OCI-LY3 (cell line): ENCODE measurements around the gene F2RL2.
A peak's percentile ranks its signal among the peaks of the same experiment; 100 is the strongest.

Source experiments
- H2AFZ ChIP-seq: fragments of 200-600, 300-600 bp; shearing (Covaris generic); 2 replicates; pipeline ENCODE4 v1.6.0; 2014; ENCODE audit warnings: antibody characterized with exemption, low read depth, low read length
- H3K27ac ChIP-seq: fragments of 200-600, 300-600 bp; sonication (generic); 2 replicates; pipeline ENCODE4 v1.5.1; 2014; ENCODE audit warnings: mild to moderate bottlenecking, low read length, moderate library complexity, mixed read lengths
- H3K27me3 ChIP-seq: fragments of 200-600, 300-600 bp; sonication (generic); 2 replicates; pipeline ENCODE4 v1.6.1; 2014; ENCODE audit warnings: low read depth, low read length, mixed read lengths
- H3K36me3 ChIP-seq: fragments of 200-600, 300-600 bp; sonication (generic); replicated peaks from 2 replicates; pipeline ENCODE3; 2014; ENCODE audit warnings: low read depth, low read length, mixed read lengths
- H3K4me1 ChIP-seq: fragments of 300-600, 200-600 bp; sonication (generic); 2 replicates; pipeline ENCODE4 v1.6.1; 2014; ENCODE audit warnings: low read length, mixed read lengths
- H3K4me2 ChIP-seq: fragments of 200-600, 300-600 bp; sonication (generic); 2 replicates; pipeline ENCODE4 v1.6.1; 2014; ENCODE audit warnings: low read length, mixed read lengths
- H3K4me3 ChIP-seq: fragments of 300-600, 200-600 bp; sonication (generic); 2 replicates; pipeline ENCODE4 v1.5.1; 2014; ENCODE audit warnings: antibody characterized with exemption, mild to moderate bottlenecking, low read length, moderate library complexity
- H3K79me2 ChIP-seq: fragments of 300-600, 200-600 bp; shearing (Covaris generic); 2 replicates; pipeline ENCODE4 v1.6.1; 2014; ENCODE audit warnings: mild to moderate bottlenecking, low read length, mixed read lengths
- H3K9ac ChIP-seq: fragments of 300-600, 200-600 bp; shearing (Covaris generic); 2 replicates; pipeline ENCODE4 v1.6.0; 2014; ENCODE audit warnings: mild to moderate bottlenecking, low read length, moderate library complexity
- H3K9me3 ChIP-seq: fragments of 200-600, 300-600 bp; shearing (Covaris generic); 2 replicates; pipeline ENCODE4 v1.6.1; 2014; ENCODE audit warnings: low read length, mixed read lengths; ENCODE audit not compliant: insufficient read depth
- H4K20me1 ChIP-seq: fragments of 200-600, 300-600 bp; sonication (generic); 2 replicates; pipeline ENCODE4 v1.6.1; 2016; ENCODE audit warnings: low read length, mixed read lengths; ENCODE audit not compliant: insufficient read depth
- EZH2phosphoT487 ChIP-seq: fragments of 200-600 bp; shearing (Covaris generic); IDR thresholded peaks from 2 replicates; pipeline ENCODE4 v1.6.1; 2018; ENCODE audit warnings: antibody characterized with exemption, mixed run types, low read depth
- TF ChIP-seq, protein P1 (sequence below): fragments of 200-600, 300-600 bp; sonication (generic); IDR thresholded peaks from 2 replicates; pipeline ENCODE4 v1.5.1; 2014; ENCODE audit warnings: antibody characterized with exemption, low read length, low read depth

Gene F2RL2

DNA sequence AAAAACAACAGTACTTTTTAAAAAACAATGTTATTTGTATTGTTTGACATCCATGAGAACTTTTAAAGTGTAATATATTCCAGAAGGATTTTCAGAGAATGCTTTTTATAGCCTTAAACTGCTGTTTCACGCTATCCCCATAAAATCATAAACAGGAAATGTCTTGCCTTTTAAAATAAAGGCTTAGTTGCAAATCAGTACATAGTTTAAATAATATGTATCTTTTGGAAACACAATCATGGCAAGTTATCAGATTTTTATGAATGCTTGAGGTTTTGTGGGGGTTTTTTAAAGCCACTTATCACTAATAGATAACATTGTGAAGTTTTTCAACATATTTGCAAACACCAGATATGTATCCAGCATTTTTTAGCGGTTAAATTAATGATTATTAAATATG lies 37.2 kb upstream of the F2RL2 start:
- H4K20me1 ChIP-seq: no peaks in the 10 kb centered on the region
- no peak overlapping the region for H3K4me2 ChIP-seq
- H3K4me3 ChIP-seq: no peak overlapping the region
- H3K27me3 ChIP-seq: no peaks in the 10 kb centered on the region
- H3K9ac ChIP-seq: no peak overlapping the region
- no peak overlapping the region for H3K27ac ChIP-seq
- no peak overlapping the region for H2AFZ ChIP-seq
- no peaks in the 10 kb centered on the region for H3K36me3 ChIP-seq
- no peak for TF ChIP-seq EZH2phosphoT487
- TF ChIP-seq, protein P1, sequence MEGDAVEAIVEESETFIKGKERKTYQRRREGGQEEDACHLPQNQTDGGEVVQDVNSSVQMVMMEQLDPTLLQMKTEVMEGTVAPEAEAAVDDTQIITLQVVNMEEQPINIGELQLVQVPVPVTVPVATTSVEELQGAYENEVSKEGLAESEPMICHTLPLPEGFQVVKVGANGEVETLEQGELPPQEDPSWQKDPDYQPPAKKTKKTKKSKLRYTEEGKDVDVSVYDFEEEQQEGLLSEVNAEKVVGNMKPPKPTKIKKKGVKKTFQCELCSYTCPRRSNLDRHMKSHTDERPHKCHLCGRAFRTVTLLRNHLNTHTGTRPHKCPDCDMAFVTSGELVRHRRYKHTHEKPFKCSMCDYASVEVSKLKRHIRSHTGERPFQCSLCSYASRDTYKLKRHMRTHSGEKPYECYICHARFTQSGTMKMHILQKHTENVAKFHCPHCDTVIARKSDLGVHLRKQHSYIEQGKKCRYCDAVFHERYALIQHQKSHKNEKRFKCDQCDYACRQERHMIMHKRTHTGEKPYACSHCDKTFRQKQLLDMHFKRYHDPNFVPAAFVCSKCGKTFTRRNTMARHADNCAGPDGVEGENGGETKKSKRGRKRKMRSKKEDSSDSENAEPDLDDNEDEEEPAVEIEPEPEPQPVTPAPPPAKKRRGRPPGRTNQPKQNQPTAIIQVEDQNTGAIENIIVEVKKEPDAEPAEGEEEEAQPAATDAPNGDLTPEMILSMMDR: no peak
- peaks cover 23% of the 10 kb centered on the region for H3K4me1 ChIP-seq
- no peaks in the 10 kb centered on the region for H3K79me2 ChIP-seq
- H3K9me3 ChIP-seq: no peaks in the 10 kb centered on the region

DNA sequence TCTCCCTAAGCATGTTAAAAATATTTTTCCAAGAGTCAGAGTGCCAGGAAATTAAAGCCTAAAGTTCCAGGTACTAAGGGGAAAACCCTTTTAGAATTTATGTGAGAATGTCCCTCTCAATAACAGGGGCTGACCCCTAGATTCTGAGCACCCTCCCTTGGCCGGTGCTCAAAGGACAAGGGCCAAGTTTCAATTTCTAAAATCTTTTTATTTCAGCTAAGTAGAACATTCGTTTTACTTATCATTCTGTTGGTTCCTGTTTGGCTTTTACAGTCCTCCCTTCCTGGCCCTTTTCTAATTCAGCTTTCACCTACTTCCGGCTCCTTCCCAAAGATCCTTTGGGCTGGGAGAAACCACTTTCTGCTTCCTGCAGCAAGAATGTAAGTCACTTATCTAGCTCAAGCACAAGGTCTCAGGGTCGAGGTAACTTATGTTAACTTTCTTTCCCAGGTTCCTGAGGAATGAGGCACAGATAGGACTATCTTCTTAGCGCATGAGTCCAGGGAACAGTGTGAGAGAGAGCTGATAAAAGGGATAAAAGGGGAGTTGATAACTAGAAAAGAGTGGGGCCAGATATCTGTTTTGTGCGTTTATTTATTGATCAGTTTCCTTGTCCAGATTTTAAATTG lies 34.6 kb upstream of the F2RL2 start:
- Histone ChIP-seq H3K9me3 (no peaks in the 10 kb centered on the region), H4K20me1 (no peaks in the 10 kb centered on the region), H3K27me3 (no peaks in the 10 kb centered on the region; the same call in 1 of the 2 replicates), H3K4me1 (peaks cover 11% of the 10 kb centered on the region), H3K4me2 (no peak overlapping the region), H3K27ac (no peak overlapping the region), H3K4me3 (no peak overlapping the region), H2AFZ (no peak overlapping the region), H3K9ac (no peak overlapping the region), H3K79me2 (no peaks in the 10 kb centered on the region), H3K36me3 (no peaks in the 10 kb centered on the region)
- TF ChIP-seq EZH2phosphoT487: no peak
- TF ChIP-seq, protein P1: no peak

GRCh38 chr5:76657091-76657490 lies 33.9 kb upstream of the F2RL2 start:
- Histone ChIP-seq H3K79me2 (no peaks in the 10 kb centered on the region), H3K4me2 (no peak overlapping the region), H2AFZ (no peak overlapping the region), H4K20me1 (no peaks in the 10 kb centered on the region), H3K4me3 (no peak overlapping the region), H3K27me3 (no peaks in the 10 kb centered on the region; the same call in 1 of the 2 replicates), H3K9me3 (no peaks in the 10 kb centered on the region), H3K36me3 (no peaks in the 10 kb centered on the region), H3K4me1 (peaks cover 13% of the 10 kb centered on the region), H3K9ac (no peak overlapping the region), H3K27ac (no peak overlapping the region)
- TF ChIP-seq, protein P1: no peak
- TF ChIP-seq EZH2phosphoT487: no peak

DNA sequence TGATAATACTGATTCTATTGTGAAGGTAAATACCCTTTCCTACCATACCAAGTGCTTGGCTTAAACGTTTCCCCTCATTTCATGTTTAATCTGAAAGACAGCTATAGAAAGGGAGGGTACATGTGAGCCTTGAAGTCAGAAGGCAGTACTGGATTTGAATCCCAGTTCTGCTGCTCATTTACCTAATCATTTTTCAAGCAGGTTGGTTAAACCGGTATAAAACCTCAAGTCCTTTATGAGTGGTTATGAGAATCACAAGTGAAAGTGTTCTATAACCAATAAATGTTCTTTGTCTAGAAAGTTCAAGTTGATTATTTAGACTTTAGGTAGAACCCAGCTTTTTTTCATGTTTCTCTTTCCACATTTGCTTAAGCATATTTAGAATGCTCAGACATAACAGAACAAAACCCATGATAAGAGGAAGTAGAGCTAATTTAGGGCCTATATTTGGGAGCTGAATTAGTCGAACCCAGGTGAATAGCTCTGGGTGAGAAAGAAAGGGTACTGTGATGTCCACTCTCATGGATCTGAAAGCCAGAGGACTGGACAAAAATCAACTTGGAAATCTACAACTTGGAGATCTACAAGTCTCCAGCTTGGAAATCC lies 29.7 kb upstream of the F2RL2 start:
- Histone ChIP-seq H3K27me3 (no peaks in the 10 kb centered on the region; the same call in 1 of the 2 replicates), H2AFZ (no peak overlapping the region), H3K79me2 (no peaks in the 10 kb centered on the region), H3K27ac (no peak overlapping the region), H3K36me3 (no peaks in the 10 kb centered on the region), H4K20me1 (no peaks in the 10 kb centered on the region), H3K4me3 (no peak overlapping the region), H3K4me2 (peak overlapping the region; percentile 5), H3K4me1 (peaks cover 10% of the 10 kb centered on the region), H3K9me3 (0 out of 2 replicates have a peak, but pooled peaks cover 3% of the 10 kb centered on the region), H3K9ac (no peak overlapping the region)
- TF ChIP-seq EZH2phosphoT487: no peak
- TF ChIP-seq, protein P1: no peak
